ENCODE data around the gene PWWP2B.

PWWP2B gene

GRCh38 chr10:132461103-132461682 is 64.2 kb downstream of the PWWP2B start:
- DNase-seq, result no peak

GRCh38 chr10:132461683-132462231 is 64.8 kb downstream of the PWWP2B start:
- no peak for DNase-seq

GRCh38 chr10:132462463-132463332 is 65.7 kb downstream of the PWWP2B start:
- no peak for DNase-seq

GRCh38 chr10:132463333-132464255 is 66.6 kb downstream of the PWWP2B start:
- DNase-seq, result no peak

GRCh38 chr10:132464256-132465192 is 67.5 kb downstream of the PWWP2B start:
- DNase-seq, result no peak

GRCh38 chr10:132465193-132465888 is 68.3 kb downstream of the PWWP2B start:
- DNase-seq, result no peak

GRCh38 chr10:132465889-132466519 is 69.0 kb downstream of the PWWP2B start:
- no peak for DNase-seq

- no peak for DNase-seq
Observed at GRCh38 chr10:132466520-132467463, 69.8 kb downstream of the PWWP2B start.

Measured in islet precursor cell (in vitro differentiated cells).